HG03025 (cell line): Measurements from ENCODE around the gene GNA14.
"Not testable (repeated sequence)": the region's sequence is repeated elsewhere in the genome, so short reads cannot be mapped to it uniquely, and the experiment has no call there.

Source experiments
- ATAC-seq: cut with Tn5 transposase; IDR thresholded peaks from one replicate; pipeline ENCODE4 v1.9.1; 2021; ENCODE audit warnings: mild to moderate bottlenecking, moderate library complexity; ENCODE audit not compliant: unreplicated experiment, low FRiP score

Gene GNA14

DNA sequence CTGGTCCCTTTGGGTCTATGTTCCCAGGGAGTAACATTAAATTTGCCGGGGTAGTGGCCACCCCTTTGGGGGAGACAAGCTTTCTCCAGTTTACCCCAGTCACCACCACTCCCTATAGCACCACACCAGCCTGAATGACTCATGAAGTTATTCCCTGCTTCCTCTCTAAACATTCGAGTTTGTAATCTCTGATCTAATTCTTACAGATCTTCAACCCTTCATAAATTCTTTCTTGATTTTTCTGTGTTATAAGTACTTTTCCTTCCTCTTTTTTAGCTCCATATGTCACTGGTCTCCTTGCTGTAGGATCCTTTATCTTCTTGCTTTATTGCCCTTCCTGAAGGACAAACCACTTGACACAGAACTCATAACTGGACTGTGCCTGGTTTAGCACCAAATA lies 55.6 kb downstream of the GNA14 start:
- ATAC-seq: no peak

DNA sequence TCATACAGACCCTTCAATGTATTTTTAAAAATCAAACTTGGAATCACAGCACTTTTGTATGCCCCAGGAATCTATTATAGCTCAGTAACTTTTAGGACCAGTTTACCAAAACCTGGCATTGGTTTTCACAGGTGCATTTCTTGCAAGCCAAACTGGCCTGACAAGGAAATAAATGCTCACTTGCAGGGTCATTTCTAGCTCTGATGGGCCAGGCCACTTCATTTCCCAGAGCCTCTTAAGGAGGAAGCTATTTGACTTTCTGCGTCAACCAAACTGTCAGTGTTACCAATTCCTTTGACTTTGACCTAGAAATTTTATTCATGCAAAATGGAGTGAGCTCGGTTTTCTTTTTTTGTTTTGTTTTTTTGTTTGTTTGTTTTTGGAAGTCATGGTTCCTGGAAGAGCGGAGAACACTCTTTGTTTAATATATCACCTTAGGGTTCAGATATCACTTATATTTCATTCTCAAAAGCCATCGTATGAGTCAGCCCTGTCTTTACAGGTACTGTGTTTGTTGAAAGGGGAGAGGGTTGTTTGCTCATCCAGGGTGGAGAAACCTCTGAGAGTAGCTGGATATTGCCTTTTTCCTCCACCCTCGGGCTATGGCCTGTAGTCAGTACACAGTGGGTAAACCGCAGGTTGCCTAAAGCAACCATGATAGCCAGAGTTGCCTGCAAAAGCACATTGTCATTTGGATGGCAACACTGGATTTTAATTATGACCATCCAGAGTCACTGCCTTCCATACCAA lies 58.9 kb downstream of the GNA14 start:
- no peak for ATAC-seq

DNA sequence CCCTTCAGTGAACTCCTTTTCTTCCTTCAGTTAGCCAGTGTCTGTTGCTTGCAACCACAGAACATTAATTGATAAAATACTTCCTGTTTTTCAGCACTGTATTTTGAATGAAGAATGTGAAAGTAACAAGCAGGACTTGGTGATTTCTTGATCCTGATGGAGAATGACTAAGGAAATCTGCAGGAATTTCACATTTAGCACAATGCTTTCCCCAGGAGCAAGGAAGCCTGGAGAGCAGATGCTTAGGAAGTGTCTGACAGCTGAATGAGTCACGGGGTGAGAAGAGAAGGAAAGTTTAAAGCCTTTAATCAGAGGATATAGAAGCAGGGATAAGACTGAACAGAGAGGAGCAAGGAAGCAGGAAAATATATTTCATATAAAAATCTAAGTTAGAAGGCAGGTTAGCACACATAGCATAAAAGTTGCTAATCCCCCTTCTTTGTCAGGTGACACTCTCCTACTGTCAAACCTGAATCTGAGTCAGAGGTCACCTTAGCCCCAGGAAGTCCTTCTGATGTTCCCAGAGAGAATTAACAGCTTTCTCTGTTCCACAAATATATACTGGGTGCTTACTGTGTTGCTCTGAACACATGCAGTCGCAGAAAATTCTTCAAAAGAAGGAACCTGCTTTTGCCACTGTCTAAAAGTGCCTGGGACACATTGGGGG lies 59.7 kb downstream of the GNA14 start:
- ATAC-seq: no peak

DNA sequence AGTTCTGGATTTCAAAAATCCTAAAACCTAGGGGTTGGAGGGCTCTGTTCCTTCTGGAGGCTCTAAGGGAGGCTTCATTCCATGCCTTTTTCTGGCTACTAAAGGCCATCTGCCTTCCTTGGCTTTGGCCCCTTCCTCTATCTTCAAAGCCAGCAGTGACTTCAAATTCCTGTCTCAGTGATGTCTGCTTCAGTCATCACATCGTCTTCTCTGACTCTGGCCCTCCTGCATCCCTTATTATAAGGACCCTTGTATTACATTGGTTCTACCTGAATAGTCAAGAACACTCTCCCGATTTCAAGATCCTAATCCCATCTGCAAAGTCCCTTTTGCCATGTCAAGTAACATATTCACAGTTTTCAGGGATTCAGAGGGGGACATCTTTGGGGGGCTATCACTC lies 60.3 kb downstream of the GNA14 start:
- ATAC-seq: no peak

DNA sequence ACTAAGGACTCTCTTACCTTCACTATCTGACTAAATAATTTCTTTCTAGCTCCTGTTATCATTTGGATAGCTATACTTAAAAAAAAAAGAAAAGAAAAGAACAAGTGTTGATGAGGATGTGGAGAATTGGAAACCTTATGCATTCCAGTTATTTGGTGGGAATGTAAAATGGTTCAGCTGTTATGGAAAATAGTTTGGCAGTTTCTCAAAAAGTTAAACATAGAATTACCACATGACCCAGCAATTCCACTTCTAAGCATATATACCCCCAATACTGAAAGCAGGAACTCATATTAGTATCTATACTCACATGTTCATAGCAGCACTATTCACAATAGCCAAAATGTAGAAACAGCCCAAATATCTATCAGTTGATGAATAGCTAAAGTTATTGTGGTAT lies 61.1 kb downstream of the GNA14 start:
- ATAC-seq: no peak

DNA sequence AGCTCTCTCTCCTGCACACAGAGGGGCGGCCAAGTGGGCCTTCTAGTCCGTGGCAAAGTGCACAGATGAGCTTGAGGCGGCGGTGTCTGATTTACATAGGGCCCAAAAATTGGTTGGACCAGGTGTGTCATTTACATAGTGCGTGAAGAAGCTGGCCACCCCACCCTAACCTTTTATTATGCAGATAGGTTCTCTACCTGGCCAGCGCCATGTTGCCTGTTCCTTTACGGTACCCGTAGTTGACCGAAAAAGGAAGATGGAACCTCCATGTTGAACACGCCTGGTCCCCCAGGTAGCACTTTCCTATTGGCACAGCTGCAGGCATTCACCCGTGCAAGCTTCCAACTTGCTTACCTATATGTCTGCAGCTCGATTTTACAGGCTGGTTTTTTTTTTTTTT lies 61.5 kb downstream of the GNA14 start:
- no peak for ATAC-seq

DNA sequence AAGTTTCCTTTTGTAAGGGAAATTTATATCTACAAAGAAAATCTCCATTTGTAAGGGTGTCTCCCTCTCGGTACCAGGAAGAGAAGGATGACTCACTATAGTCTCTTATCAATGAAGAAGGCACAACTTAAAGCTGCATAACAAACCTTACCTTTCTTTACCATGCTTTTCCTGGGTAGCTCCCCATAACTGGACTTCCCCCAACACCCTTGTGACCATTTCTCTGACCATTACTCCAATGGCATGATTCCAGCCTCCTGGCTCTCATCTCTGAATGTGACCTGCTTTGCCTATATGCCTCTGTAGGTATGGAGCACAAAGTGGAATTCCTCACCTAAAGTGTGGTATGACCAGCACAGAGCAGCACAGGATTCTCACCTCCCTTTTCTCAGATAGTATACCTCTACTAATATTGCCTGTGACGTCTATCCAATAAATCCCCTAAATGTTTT lies 62.8 kb downstream of the GNA14 start:
- ATAC-seq: no peak

DNA sequence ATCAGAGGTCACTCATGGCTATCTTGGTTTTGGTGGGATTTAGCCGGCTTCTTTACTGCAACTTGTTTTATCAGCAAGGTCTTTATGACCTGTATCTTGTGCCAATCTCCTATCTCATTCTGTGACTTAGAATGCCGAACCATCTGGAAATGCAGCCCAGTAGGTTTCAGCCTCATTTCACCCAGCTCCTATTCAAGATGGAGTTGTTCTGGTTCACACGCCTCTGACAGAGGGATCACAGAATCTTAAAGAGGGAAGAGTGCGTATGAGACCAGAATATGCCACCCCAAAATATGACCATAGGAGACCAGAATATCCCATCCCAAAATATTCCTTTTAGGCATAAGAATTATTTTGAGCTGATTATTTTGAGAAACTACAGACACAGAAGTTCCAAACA lies 63.2 kb downstream of the GNA14 start:
- ATAC-seq: not testable (repeated sequence)

DNA sequence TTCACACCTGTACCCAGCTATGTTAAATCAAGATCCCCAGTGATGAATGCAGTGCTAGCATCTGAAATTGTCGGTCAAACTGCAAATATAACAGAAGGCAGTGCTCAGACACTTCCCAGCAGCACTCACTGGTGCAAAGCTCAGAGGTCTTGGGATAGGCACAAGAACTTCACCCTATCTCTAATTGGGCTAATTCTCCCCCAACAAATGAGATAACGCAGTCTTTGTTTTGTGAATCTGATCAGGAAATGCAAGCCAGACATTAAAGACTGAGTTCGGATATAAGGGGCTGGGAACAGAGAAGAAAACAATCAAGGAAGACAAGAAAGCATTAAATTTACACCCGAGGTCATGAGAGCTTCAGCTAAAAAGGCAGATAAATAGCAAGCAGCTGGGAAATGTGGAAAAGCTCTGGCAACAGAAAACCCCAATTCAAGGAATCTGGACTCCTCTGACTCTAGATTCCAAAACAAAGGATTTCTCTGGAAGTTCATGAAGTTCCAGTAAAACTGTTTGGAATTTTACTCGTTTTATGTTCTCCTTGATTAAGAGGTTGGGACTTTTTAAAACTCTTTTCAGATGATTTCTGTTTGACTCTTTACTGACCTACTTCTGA lies 65.1 kb downstream of the GNA14 start:
- no peak for ATAC-seq

DNA sequence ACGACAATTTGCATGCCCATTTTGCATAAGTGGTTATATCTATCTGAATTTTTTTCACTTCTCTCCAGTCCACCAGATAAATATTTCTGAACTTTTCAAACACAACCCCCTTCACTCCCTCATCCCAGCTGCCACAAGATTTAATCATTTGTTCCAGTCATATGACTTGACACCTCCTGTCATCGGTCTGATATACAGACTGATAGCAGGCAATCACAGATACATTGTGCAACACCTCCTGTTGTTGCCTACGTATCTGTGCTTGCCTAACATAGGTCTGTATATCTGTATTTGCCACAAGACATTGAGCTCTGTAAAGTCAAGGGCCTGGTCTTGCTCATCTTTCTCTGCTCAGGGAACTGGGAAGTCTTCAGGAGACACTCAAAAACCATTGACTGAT lies 65.6 kb downstream of the GNA14 start:
- ATAC-seq: no peak

DNA sequence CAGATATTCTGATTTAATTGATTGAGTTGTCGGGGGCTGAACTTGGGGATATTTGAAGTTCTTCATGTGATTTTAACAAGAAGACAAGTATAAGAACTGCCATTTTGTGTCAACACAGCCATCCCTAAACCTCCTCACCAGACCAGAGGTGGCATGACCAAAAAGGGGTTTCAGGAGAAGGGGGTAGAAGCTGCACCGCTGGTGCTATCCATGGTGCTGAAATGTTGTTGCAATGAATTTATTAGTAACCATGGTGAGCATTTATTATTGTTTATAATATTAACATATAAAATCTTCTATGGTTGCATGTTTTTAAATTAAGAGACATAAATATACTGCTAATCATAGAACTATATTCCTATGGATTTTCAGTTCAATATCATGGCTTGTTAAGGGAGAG lies 72.3 kb downstream of the GNA14 start:
- no peak for ATAC-seq

DNA sequence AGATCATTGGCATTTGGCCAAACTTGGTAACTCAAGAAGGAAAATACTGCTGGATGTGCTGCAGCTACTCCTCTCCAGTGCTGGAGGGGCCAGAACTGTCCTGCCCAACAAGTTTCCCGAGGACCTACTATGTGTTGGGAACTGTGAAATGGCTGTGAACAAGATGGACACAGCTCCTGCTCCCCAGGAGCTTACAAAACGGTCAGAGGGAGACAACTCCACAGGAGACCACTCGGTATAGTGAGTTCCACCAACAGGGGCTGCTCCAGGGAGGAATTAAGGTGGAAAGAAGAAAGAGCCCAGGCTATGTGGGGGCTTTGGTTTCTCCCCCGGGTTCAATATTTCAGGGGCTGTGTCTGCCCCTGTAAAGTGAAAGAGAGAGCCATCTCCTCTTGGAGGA lies 78.8 kb downstream of the GNA14 start:
- ATAC-seq: no peak

DNA sequence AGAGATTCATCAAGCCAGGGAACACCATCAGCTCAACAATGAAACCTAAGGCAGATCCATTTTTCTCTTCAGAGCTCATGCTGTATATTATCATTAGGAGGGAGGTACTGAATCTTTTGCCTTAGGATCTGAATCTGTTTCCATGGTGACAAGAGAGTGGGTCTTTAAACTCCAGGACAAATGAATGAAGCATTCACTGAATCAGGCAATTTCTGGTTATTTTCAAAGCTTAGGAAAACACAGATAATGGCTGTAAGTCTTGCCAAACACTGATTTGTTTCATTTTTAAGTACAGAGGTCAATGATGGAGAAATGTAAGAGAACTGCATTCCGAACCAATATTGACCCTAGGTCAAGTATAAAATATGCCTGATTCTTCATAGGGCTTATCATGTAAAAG lies 84.9 kb downstream of the GNA14 start:
- no peak for ATAC-seq

DNA sequence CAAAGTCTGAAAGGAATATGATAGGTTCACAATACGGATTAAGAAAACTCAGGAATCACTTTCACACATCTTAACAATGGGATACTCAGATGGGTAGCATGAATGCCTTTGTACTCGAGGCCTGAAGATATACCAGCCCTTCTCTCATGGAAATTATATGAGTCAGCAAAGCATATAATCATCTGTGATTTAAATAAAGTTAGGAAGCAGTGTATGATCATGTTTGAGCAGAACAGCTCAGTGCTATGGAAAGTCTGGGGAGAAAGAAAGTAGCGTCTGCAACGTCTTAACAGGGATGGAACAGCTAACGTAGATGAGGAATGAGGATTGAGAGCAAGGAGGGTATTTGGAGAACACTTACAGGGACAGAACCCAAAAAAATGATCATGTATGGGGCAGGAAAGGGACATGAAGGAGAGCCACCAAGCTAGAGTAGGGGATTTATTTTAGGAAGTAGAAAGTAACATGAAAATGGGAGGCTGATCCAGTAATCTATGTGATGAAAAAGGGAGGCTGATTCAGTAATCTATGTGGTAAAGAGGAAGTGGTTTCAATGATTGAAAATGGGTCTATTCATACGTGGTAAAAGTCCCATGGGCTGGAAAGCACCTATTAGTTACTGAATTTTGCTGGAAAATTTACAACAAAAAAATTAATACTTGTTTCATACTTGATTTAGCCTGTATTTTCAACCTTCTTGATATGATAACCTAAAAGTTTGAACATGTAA lies 85.9 kb downstream of the GNA14 start:
- no peak for ATAC-seq

DNA sequence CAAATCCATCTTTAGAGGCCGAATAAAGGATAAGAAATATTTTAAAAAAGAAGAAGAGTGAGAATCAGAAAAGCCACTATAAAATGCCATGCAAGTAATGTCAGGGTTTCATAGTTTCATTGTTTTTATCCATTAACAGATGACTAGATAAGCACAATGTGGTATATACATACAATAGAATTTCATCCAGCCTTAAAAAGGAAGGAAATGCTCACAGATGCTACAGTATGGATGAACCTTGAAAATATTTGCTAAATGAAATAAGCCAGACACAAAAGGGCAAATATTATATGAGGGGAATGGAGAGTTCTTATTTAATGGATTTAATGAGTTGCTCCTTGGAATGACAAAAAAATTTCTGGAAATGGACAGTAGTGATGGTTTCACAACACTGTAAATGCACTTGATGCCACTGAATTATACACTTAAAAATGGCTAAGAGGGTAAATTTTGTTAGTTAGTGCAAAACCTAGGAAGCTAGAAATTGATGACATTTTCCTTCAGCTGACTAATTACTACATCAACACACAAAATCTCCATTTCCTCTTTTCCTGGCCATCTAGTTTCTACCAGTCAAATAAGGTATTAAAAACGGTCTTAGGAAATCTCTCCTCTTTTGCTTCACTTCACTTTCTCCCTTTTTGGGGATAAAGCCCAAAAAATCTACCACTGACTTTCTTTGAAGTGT lies 86.6 kb downstream of the GNA14 start:
- ATAC-seq: no peak

DNA sequence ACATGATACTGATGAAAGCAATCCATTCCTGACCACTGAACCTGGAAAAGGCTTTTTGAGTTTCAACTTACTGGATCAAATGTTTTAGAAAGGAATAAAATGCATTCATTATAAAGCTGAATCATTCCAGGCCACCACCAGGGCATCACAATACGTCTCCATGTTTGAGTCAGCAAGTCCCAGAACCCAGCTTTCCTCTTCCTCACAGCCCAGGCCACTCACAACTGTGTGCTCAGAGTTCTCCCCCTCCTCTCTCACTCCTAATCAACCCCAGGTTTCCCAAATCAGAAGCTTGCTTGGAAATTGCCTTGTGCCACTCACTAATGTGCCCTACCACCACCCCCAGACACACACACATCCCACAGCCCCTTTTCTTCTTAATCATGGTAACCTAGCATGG lies 91.7 kb downstream of the GNA14 start:
- no peak for ATAC-seq

DNA sequence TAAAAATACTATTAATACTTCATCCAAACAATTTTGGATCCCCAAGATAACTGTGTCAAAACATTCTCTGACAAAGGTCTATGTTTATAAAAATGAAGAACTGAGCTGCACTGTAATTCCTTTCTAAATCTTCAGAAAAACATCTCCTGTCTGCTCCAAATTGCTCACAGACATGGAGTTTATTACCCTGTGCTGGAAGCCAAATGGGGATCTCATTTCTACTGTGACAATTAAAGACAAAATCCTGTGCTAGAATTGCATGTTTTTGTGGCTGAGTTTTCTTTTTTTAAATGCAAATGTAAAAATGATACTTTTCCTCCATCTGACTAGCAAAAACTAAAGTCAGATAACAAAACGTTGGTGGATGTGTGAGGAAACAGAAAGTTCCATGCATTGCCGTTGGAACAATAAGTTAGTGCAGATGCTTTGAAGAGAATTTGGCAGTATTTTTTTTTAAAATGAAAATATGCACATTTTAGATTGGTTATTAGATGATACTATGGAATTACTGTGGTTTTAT lies 93.5 kb downstream of the GNA14 start:
- ATAC-seq: no peak

DNA sequence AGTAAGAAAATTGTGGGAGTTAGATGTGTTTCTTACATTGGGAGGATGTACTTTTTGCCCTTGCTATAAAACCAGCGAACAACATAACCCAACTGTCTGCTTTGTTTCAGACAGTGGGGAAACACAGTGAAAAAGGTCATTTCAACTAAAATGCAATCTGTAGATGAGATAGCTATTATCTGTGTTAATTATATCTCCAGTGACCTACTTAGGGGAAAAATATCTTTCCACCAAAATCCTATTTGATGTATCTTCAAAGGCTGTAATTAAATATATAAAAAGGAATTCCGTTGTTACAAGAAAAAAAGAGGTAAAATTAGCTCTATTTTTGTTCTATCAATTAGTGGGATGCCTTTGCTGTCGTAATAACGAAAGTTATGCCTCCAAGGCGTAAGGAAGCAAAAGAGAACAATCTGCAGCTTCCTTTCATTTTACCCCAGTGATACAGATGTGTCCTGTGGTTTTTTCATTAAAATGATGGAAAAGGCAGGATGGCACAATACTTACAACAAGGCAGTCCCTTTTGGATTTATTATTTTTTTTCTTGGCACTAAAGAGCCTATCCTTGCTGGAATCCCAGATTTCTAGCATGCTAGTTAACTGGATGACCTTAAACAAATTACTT lies 100.9 kb downstream of the GNA14 start:
- no peak for ATAC-seq

DNA sequence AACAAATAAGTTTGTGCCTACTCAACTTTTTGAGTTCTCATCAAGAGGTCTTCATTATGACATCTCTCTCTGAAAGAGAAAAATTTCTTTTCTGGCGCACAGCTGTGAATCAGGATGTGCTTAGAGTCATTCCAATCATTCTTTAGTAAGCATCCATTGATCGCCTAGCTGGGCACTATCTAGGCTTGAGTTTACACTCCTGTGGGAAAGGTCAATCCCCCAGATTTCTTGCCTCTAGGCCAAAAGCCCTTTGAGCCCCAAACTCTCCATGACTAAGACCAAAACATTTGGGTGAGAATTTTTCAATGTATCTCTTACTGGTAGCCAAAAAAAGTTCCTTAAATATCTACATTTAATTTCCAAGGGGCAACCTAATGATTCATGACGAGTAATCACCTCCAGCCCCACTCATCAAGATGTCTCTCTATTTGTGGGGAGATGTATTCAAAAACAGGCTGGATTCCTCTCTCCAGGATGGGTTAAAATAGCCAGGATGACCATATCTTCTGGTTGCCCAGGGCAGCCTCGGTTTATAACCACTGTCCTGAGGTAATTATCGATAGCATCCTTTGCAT lies 101.7 kb downstream of the GNA14 start:
- ATAC-seq: no peak

DNA sequence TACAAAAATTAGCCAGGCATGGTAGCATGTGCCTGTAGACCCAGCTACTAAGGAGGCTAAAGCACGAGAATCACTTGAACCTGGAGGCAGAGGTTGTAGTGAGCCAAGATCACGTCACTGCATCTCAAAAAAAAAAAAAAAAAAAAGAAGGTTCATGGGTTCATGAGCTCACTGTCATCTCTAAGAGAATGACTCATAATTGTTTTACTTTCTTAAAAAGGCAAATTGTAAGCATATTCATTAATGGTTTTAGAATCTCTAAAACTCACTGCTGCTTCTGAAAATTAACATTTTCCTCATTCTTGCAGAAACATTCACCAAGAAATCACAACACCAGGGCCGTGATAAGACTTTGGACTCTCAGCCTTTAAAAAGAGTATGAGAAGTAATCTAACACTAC lies 103.6 kb downstream of the GNA14 start:
- no peak for ATAC-seq
